GM21515 (cell line): ENCODE results near the gene PSME3IP1.
"Not testable (repeated sequence)": the region's sequence is repeated elsewhere in the genome, so short reads cannot be mapped to it uniquely, and the experiment has no call there.

ENCODE experiments used
- ATAC-seq: cut with Tn5 transposase; IDR thresholded peaks from one replicate; pipeline ENCODE4 v1.9.1; 2021; ENCODE audit not compliant: unreplicated experiment

PSME3IP1 gene

GRCh38 chr16:57127037-57127763, 58.6 kb downstream of the PSME3IP1 start:
- ATAC-seq, result no peak

- no peak for ATAC-seq
Observed at GRCh38 chr16:57126411-57126810, 59.4 kb downstream of the PSME3IP1 start.

- no peak for ATAC-seq
Observed at GRCh38 chr16:57125969-57126368, 59.9 kb downstream of the PSME3IP1 start.

- no peak for ATAC-seq
Observed at GRCh38 chr16:57125376-57125775, 60.5 kb downstream of the PSME3IP1 start.

GRCh38 chr16:57123974-57124674, 61.7 kb downstream of the PSME3IP1 start:
- ATAC-seq, result no peak

- no peak for ATAC-seq
Observed at GRCh38 chr16:57123216-57123973, 62.4 kb downstream of the PSME3IP1 start.

- ATAC-seq, result no peak
Observed at GRCh38 chr16:57118461-57119084, 67.3 kb downstream of the PSME3IP1 start.

GRCh38 chr16:57115514-57116182, 70.2 kb downstream of the PSME3IP1 start:
- ATAC-seq, result no peak

GRCh38 chr16:57115168-57115513, 70.7 kb downstream of the PSME3IP1 start:
- no peak for ATAC-seq

- no peak for ATAC-seq
Observed at GRCh38 chr16:57113664-57114063, 72.2 kb downstream of the PSME3IP1 start.

GRCh38 chr16:57113042-57113453, 72.8 kb downstream of the PSME3IP1 start:
- ATAC-seq, result no peak

- no peak for ATAC-seq
Observed at GRCh38 chr16:57112403-57113041, 73.3 kb downstream of the PSME3IP1 start.

GRCh38 chr16:57111420-57111819, 74.4 kb downstream of the PSME3IP1 start:
- ATAC-seq, result no peak

- no peak for ATAC-seq
Observed at GRCh38 chr16:57110937-57111336, 74.9 kb downstream of the PSME3IP1 start.

GRCh38 chr16:57109259-57110105, 76.4 kb downstream of the PSME3IP1 start:
- ATAC-seq, result not testable (repeated sequence)

GRCh38 chr16:57108432-57108831, 77.4 kb downstream of the PSME3IP1 start:
- no peak for ATAC-seq

- no peak for ATAC-seq
Observed at GRCh38 chr16:57107321-57107922, 78.4 kb downstream of the PSME3IP1 start.

GRCh38 chr16:57106767-57107166, 79.1 kb downstream of the PSME3IP1 start:
- ATAC-seq, result no peak

- ATAC-seq, result no peak
Observed at GRCh38 chr16:57105184-57105583, 80.7 kb downstream of the PSME3IP1 start.
